HG03457 (cell line): ENCODE measurements around the gene TUBGCP6.
"Not testable (repeated sequence)": the region's sequence is repeated elsewhere in the genome, so short reads cannot be mapped to it uniquely, and the experiment has no call there.

Source experiments
- ATAC-seq: cut with Tn5 transposase; IDR thresholded peaks from one replicate; pipeline ENCODE4 v1.9.1; 2021; ENCODE audit warnings: moderate number of reproducible peaks; ENCODE audit not compliant: unreplicated experiment

Gene TUBGCP6

DNA sequence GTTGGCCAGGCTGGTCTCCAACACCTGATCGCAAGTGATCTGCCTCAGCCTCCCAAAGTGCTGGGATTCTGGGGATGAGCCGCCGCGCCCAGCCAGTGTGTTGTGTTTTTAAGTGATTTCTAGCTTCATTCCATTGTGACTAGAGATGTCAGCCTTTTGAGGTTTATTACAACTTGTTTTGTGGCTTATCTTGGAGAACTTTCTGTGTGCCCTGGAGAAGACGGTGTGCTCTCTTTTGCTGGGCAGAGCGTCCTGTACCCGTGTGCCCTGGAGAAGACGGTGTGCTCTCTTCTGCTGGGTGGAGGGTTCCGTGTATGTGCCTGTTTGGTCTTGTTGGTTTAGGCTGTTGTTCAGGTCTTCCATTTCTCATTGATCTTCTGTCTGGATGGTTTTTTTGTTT is 31.6 kb downstream of the TUBGCP6 start:
- no peak for ATAC-seq

DNA sequence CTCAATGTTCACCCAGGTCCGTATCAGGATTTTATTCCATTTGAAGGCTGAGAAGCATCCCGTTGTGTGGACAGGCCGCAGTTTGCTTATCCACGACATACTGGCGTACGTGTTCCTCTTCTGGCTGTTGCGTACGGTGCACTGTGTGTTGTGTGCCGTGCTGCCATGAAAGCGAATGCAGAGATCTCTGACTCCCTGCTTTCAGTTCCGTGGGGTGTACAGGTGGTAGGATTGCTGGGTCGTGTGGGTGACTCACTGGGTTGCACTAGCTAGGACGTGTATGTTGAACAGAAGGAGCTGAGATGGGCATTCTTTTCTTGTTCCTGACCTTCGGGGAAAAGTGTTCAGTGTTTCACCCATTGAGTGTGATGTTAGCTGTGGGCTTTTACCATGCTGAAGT is 33.7 kb downstream of the TUBGCP6 start:
- no peak for ATAC-seq

DNA sequence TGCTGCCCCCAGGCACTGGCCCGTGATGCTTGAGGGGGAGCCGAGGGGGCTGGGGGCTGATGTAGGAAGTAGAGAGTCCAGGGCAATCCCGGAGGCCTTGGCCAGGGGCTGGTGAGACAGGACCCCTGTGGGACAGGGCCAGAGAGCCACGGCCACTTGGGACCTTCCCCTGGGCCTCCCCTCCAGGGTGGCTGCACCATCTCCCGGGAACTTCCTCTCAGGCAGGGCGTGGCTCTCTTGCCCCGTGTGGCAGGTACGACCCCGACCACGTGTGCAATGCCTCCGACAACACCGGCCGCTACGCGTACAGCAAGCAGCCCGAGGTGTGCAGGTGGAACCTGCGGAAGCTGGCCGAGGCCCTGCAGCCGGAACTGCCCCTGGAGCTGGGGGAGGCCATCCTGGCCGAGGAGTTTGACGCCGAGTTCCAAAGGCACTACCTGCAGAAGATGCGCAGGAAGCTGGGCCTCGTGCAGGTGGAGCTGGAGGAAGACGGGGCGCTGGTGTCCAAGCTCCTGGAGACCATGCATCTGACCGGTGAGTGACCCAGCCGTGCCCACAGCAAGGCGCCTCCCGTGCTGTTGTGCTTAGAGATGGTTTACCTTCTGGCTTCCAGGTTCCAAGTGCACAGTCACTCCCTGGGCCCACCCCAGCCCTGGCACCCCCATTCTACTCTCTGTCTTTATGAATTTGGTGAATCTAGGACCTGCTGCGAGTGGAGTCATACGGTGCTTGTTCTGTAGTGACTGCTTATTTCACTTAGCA is 34.3 kb downstream of the TUBGCP6 start:
- no peak for ATAC-seq

- ATAC-seq = no peak
Measured at GRCh38 chr22:50209893-50210292, 34.9 kb downstream of the TUBGCP6 start.

DNA sequence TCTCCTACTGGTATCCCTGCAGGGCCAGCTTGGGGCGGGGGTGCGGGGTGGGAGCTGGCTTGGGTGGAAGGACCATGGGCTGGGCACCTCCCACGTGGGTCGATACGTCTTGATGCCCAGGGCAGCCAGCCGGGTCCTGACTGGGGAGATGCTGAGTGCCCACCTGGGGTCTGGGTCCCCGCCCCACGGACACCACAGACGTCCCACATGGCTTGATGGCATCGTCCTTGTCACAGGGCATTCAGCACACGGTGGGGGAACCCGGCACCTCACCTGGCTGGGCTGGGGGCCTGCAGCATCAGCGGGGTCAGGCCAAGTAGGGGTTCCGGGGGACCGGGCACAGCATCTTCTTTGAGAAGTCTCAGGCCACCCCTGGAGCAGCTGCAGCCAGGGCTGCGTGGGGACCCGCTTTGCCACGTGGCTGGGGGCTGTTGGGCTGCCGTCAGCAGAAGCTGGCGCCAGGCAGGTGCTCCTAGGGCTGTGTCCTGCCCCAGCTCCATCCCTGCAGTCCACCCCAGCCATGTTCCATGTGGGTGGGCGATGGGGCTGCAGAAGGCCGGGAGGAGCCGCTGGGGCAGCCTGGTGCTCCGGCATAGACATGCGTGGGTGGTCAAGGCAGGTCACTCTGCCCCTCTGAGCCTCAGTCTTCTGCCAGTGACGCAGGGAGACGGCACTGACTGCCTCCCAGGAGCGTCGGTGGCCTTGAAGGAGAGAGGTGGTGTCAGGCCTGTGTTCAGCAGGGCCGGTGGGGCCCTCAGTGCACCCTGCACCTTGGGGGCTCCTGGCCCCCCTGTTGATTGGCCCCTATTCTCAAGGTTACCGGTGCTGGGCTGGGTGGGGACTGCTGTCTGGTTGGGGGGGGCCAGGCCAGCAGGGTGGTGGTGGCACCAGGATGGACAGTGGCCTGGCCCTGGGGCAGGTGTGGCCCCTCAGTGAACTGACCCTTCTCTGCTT is 35.6 kb downstream of the TUBGCP6 start:
- ATAC-seq = no peak

DNA sequence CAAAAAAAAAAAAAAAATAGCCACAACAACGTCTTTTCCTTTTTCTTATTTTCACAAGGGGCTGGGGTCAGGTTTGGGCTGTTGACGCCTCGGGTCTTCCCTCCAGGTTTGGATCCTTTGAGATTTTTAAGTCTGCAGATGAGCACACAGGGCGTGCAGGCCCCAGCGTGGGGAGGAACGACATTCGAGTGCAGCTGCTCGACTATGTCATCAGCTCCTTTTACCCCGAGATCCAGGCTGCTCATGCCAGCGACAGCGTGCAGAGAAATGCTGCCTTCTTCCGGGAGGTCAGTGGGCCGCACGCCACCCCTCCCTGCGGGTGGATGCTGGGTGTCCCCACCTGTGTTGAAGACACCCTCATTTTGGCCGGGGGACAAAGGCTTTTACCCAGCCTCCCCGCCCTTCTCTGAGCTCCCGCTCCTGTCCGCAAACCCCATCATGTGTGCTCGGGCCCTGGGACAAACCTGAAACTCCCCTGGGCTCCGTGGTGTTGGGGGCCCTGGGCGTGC is 36.3 kb downstream of the TUBGCP6 start:
- ATAC-seq = no peak

DNA sequence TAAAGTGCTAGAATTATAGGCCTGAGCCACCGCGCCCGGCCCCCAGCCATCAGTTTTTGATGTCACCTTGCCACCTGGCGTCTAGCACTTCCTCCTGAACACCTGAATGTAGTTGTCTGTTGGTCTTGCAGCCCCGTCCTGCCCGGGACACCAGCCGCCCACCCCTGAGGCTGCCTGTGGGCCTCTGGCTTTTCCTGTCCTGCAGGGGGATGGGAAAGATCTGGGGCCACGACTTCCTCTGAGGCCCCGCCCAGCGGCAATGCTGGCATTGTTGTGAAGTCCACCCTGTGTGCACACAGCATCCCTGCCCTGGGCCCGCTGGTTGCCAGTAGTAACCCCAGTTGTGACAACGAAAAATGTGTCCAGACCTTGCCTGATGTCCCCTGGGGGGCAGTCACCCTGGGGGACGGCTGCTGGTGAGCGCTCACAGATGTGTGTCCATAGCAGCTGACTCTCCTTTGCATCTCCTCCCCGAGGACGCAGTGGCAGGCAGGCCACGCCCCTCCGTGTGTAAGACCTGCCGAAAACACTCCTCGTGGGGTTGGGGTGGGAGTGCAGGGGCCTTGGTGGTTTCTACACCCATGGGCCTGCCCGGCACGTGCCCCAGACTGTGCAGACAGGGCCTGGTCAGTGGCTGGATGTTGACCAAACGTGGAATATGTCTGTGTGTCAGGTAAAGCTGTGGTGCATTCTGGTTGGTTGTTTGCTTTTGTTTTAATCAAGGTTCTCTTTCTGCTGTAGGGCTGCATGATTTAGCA is 37.3 kb downstream of the TUBGCP6 start:
- no peak for ATAC-seq

- ATAC-seq = no peak
Measured at GRCh38 chr22:50206599-50206998, 38.2 kb downstream of the TUBGCP6 start.

- no peak for ATAC-seq
Measured at GRCh38 chr22:50205781-50206569, 38.8 kb downstream of the TUBGCP6 start.

- not testable (repeated sequence) for ATAC-seq
Measured at GRCh38 chr22:50204998-50205397, 39.8 kb downstream of the TUBGCP6 start.

DNA sequence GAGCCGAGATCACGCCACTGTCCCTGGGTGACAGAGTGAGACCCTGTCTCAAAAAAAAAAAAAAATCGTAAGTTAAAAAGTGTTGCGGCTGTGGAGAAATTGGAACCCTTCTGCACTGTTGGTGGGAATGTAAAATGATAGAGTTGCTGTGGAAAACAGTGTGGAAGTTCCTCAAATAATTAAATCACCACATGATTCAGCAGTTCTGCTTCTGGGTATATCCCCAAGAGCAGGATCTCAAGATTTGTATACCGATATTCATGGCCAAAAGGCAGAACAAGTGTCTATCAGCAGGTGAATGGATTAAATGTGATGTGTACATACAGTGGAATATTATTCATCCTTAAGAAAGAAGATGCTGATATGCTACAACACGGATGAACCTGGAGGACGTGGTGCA is 40.3 kb downstream of the TUBGCP6 start:
- no peak for ATAC-seq

- no peak for ATAC-seq
Measured at GRCh38 chr22:50203288-50203687, 41.5 kb downstream of the TUBGCP6 start.

DNA sequence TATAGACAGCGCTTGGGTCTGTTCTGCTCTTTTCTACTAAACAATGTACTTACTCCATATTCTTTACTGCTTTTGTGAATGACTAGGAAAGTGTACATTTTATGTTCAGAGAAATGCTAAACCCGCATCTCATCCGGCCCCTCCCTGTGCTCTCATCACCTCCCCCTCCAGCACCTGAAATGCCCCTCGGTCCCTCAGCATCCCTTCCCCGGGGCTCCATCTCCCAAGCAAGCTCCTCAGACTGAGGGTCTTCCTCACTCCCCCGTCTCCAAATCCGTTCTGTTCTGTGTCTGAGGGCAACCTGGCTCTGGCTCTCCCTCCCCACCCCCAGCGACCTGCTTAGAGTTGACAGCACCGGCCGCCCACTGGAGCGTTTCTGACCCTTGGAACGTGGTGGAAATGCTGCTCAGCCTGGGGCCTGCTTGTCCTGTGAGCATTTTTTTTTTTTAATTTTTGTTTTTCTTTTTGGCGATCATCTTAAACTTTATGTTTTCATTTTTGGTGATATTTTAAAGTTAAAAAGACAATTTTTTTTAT is 42.6 kb downstream of the TUBGCP6 start:
- no peak for ATAC-seq

- no peak for ATAC-seq
Measured at GRCh38 chr22:50201191-50202129, 43.4 kb downstream of the TUBGCP6 start.

- no peak for ATAC-seq
Measured at GRCh38 chr22:50200461-50201190, 44.2 kb downstream of the TUBGCP6 start, which contains the start of gene SELENOO. Gene SELENOO, plus strand, starts transcription at chr22:50201011. Its CDS starts 26 bp downstream, at chr22:50201037.

DNA sequence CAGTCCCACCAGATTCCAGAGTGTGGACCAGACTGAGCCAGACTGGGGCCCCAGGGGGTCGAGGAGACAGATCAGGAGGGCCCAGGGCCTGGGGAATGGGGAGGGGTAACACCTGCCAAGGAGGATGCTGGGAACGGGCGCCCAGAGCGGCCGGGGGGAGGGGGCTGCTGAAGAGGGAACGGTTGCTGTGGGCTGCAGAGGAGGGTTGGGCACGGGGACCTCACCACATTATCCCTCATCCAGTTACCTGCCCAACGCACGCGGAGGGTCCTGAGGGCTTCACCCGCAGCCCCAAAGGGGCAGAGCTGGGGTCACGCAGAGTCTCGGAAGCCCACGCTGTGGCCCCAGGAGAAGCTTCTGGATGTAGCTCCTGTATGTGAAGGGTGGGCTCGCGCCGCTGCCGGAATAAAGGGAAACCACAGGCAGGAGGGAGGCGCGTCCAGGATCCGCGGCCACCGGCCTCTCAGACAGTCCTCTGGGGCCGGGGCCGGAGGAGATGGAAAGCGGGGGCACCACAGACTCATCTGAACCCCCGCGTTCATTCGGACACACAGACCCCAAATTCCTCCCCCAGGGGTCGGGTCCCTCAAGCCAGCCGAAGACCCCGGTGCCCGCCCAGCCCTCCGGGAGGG is 44.9 kb downstream of the TUBGCP6 start:
- no peak for ATAC-seq

DNA sequence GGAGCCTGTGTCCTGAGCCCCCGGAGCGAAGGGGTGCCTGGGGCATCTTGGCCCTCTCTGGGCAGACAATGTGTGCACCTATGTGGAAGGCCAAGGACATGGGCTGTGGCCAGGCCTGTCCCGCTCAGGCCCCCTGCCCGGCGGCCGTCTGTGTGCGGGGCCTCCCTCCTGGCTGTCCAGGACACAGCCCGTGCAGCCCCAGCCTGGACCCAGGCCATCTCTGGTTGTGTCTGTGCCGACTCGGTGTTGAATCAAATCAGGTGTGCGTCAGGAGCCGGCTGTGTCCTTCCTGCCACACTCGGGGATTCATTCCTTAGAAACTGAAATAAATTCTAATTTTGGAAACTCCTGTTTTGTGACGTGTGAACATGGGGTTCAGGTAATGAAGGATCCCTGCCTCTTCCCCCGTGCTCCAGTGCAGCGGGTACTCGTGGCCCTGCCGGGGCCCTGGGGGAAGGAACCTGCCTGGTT is 45.5 kb downstream of the TUBGCP6 start:
- ATAC-seq = no peak

GRCh38 chr22:50198624-50199017 is 46.2 kb downstream of the TUBGCP6 start:
- no peak for ATAC-seq
